PC-3 (cell line): ENCODE data around the gene CATSPERZ. TPM values are rescaled to one million over a fixed set of nuclear protein-coding genes. Genes with fewer than 3 reads are reported as not detected.

Experiments
- ATAC-seq: fragments of 200-7000 bp; cut with Tn5 transposase; 2 replicates; pipeline ENCODE4 v1.9.1; 2020; ENCODE audit warnings: mild to moderate bottlenecking, moderate library complexity
- BruUV-seq: library from RNA; stranded (reverse); fragments of 400-500 nt; replicated peaks from 2 replicates; lab custom pipeline; 2021; lab: Mats Ljungman, UMichigan
- CTCF ChIA-PET: fragments of 300-600 bp; sonication (Branson Sonifier 250); formaldehyde crosslinking; loops from one replicate; lab custom pipeline; 2022; ENCODE audit warnings: antibody characterized with exemption; lab: Charles Lee
- POLR2A ChIA-PET: fragments of 300-600 bp; sonication (Branson Sonifier 250); formaldehyde crosslinking; loops from one replicate; lab custom pipeline; 2022; ENCODE audit warnings: antibody characterized with exemption; ENCODE audit not compliant: unreplicated experiment; lab: Charles Lee
- DNase-seq: peaks from one replicate; pipeline ENCODE4 v3.0.0-alpha.2; 2015
- H2AFZ ChIP-seq: fragments of 300-600 bp; sonication (generic); 2 replicates; pipeline ENCODE4 v1.6.0; 2016; ENCODE audit warnings: antibody characterized with exemption, low read length
- H3F3A ChIP-seq: fragments of 300-600 bp; sonication (generic); one replicate; pipeline ENCODE4 v1.6.0; 2017; ENCODE audit warnings: antibody characterized with exemption, low read length, control low read depth, mild to moderate bottlenecking; ENCODE audit not compliant: unreplicated experiment
- H3K27ac ChIP-seq: fragments of 300-600 bp; sonication (generic); 2 replicates; pipeline ENCODE4 v1.5.1; 2016; ENCODE audit warnings: mild to moderate bottlenecking, low read length
- H3K27me3 ChIP-seq: fragments of 300-600 bp; sonication (generic); 2 replicates; pipeline ENCODE4 v1.6.1; 2016; ENCODE audit warnings: low read length, mixed read lengths
- H3K36me3 ChIP-seq: fragments of 300-600 bp; sonication (generic); 2 replicates; pipeline ENCODE4 v1.6.1; 2016; ENCODE audit warnings: low read depth, mixed run types, low read length, mixed read lengths
- H3K4me1 ChIP-seq: fragments of 300-600 bp; sonication (generic); 2 replicates; pipeline ENCODE4 v1.5.1; 2016; ENCODE audit warnings: low read length; ENCODE audit not compliant: insufficient read depth
- H3K4me2 ChIP-seq: fragments of 300-600 bp; sonication (generic); 2 replicates; pipeline ENCODE4 v1.6.0; 2016; ENCODE audit warnings: low read length
- H3K4me3 ChIP-seq: fragments of 300-600 bp; sonication (generic); 2 replicates; pipeline ENCODE4 v1.5.1; 2016; ENCODE audit warnings: mild to moderate bottlenecking, low read length, mixed read lengths
- H3K79me2 ChIP-seq: fragments of 300-600 bp; sonication (generic); 2 replicates; pipeline ENCODE4 v1.6.1; 2017; ENCODE audit warnings: low read length, mixed read lengths
- H3K9ac ChIP-seq: fragments of 300-600 bp; sonication (generic); 2 replicates; pipeline ENCODE4 v1.6.0; 2016; ENCODE audit warnings: mild to moderate bottlenecking, low read length
- H3K9me2 ChIP-seq: fragments of 300-600 bp; sonication (generic); replicated peaks from 2 replicates; pipeline ENCODE4 v1.6.1; 2016; ENCODE audit warnings: mixed run types, low read length, mixed read lengths
- H3K9me3 ChIP-seq: fragments of 300-600 bp; sonication (generic); 2 replicates; pipeline ENCODE4 v1.6.1; 2016; ENCODE audit warnings: low read length, mixed read lengths
- H4K20me1 ChIP-seq: fragments of 300-600 bp; sonication (generic); 2 replicates; pipeline ENCODE4 v1.6.1; 2016; ENCODE audit warnings: low read length, mixed read lengths
- EZH2 ChIP-seq: fragments of 300-600 bp; sonication (generic); IDR thresholded peaks from one replicate; pipeline ENCODE4 v1.6.1; 2017; ENCODE audit warnings: antibody characterized with exemption, mild to moderate bottlenecking, low read length; ENCODE audit not compliant: unreplicated experiment
- EZH2phosphoT487 ChIP-seq: fragments of 300-600 bp; sonication (generic); IDR thresholded peaks from 2 replicates; pipeline ENCODE4 v1.6.1; 2018; ENCODE audit warnings: mild to moderate bottlenecking, antibody characterized with exemption, low read length, borderline replicate concordance
- intact Hi-C: fragments of 100-400 bp; cut with micrococcal nuclease; formaldehyde crosslinking; loops from 2 replicates; pipeline ENCODE4 v1.9.0; 2023
- total RNA-seq: library from RNA; depleted of rRNA; stranded (reverse); fragments of >200 nt; gene quantifications from 2 replicates; pipeline ENCODE4 v1.2.3, GENCODE V29; 2014
- TF ChIP-seq, protein P1 (sequence below): fragments of 300-600 bp; sonication (generic); conservative IDR thresholded peaks from 2 replicates; pipeline ENCODE4 v1.5.1; 2017; ENCODE audit warnings: antibody characterized with exemption, low read depth, mild to moderate bottlenecking, low read length

Gene CATSPERZ
- total RNA-seq, 1 experiment from 2014 or later: 9.2 TPM

DNA sequence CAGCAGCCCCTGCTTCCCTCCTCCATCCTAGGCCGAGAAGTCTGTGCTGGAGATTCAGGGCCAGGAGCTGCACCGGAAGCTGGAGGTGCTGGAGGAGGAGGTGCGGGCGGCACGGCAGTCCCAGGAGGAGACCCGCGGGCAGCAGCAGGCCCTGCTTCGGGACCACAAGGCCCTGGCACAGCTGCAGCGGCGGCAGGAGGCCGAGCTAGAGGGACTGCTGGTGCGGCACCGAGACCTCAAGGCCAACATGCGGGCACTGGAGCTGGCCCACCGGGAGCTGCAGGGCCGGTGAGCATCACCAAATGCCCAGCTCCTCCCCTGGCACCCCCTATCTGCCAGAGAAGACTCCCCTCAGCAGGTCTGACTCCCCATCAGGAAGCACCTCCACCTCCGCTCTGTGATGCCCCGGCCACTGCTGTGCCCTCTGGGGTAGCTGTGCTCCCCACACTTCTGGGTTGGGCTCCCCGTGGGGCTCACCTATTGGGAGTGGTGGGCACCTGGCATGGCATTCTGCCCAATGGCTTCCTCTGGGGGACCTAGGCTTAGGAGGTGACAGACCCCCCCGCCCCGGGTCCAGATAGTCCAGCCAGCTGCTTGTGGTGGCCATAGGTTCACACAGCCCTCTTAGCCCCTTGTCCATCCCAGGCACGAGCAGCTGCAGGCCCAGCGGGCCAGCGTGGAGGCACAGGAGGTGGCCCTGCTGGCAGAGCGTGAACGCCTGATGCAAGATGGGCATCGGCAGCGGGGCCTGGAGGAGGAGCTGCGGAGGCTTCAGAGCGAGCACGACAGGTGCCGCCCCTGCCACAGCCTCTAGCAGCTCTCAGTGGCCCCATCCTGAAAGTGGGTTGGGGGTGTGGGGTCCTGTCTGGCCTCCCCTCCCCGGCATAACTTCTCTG is 52.2 kb downstream of the CATSPERZ start:
- intact Hi-C loops: no loop called here
- BruUV-seq: no TSS peak
- Histone ChIP-seq H3K27ac (no peak overlapping the region), H2AFZ (no peak overlapping the region), H3K4me3 (no peak overlapping the region), H3K27me3 (no peaks in the 10 kb centered on the region), H4K20me1 (no peaks in the 10 kb centered on the region), H3K36me3 (no peaks in the 10 kb centered on the region), H3K9me2 (no peaks in the 10 kb centered on the region), H3K9me3 (no peaks in the 10 kb centered on the region), H3F3A (no peaks in the 10 kb centered on the region), H3K79me2 (no peaks in the 10 kb centered on the region), H3K4me2 (no peak overlapping the region), H3K4me1 (peaks cover 9% of the 10 kb centered on the region), H3K9ac (no peak overlapping the region)
- ATAC-seq (no peak), DNase-seq (no peak)
- POLR2A ChIA-PET: no interaction called here
- TF ChIP-seq, protein P1, sequence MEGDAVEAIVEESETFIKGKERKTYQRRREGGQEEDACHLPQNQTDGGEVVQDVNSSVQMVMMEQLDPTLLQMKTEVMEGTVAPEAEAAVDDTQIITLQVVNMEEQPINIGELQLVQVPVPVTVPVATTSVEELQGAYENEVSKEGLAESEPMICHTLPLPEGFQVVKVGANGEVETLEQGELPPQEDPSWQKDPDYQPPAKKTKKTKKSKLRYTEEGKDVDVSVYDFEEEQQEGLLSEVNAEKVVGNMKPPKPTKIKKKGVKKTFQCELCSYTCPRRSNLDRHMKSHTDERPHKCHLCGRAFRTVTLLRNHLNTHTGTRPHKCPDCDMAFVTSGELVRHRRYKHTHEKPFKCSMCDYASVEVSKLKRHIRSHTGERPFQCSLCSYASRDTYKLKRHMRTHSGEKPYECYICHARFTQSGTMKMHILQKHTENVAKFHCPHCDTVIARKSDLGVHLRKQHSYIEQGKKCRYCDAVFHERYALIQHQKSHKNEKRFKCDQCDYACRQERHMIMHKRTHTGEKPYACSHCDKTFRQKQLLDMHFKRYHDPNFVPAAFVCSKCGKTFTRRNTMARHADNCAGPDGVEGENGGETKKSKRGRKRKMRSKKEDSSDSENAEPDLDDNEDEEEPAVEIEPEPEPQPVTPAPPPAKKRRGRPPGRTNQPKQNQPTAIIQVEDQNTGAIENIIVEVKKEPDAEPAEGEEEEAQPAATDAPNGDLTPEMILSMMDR: no peak
- no peak for TF ChIP-seq EZH2
- TF ChIP-seq EZH2phosphoT487: no peak
- CTCF ChIA-PET: interaction anchor here (1.7 kb wide), 1 partner anchor 35 kb away, joined by 6 read pairs; the partner anchor contains the start of genes PRDX5 and TRMT112

DNA sequence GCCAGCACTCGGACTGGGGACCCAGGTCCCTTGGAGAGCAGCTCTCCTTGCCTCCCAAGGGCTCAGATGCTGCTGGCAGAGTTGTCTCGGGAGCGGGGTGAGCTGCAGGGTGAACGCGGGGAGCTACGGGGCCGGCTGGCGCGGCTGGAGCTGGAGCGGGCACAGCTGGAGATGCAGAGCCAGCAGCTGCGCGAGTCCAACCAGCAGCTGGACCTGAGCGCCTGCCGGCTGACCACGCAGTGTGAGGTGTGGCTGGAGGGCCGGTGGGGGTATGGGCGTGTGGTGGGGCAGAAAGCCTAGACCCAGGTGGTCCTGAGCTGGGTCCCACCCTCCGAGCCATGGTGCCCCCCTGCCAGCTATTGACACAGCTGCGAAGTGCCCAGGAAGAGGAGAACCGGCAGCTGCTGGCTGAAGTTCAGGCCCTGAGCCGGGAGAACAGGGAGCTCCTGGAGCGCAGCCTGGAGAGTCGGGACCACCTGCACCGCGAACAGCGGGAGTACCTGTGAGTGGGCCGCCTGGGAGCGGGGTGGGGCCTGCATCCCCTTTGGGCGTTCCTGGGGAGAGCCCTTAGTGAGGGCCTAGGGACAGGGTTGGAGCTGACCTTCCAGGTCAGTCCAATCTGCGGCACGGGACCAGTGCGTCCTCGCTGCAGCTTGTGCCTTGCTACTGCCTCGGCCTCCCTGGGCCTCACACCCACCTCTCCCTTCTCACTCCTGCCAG is 53.0 kb downstream of the CATSPERZ start:
- Histone ChIP-seq H4K20me1 (no peaks in the 10 kb centered on the region), H3K4me3 (no peak overlapping the region), H3K27ac (no peak overlapping the region), H3K36me3 (no peaks in the 10 kb centered on the region), H3K27me3 (no peaks in the 10 kb centered on the region), H3F3A (no peaks in the 10 kb centered on the region), H3K4me2 (no peak overlapping the region), H3K9me2 (no peaks in the 10 kb centered on the region), H3K4me1 (peaks cover 16% of the 10 kb centered on the region), H3K9me3 (no peaks in the 10 kb centered on the region), H3K79me2 (no peaks in the 10 kb centered on the region), H2AFZ (no peak overlapping the region), H3K9ac (no peak overlapping the region)
- no TSS peak for BruUV-seq
- intact Hi-C loops: no loop called here
- no peak for TF ChIP-seq EZH2
- TF ChIP-seq, protein P1: no peak
- no peak for TF ChIP-seq EZH2phosphoT487
- no peak for ATAC-seq
- ChIA-PET POLR2A (no interaction called here), CTCF (interaction anchor here (0.6 to 1.7 kb wide), 4 partner anchors 10 to 36 kb away, joined by 3 to 6 read pairs (median 4); partner anchors contain the start of genes PRDX5 and TRMT112)
- DNase-seq: no peak
